ENCODE data around the gene SOWAHC. TPM values are rescaled to one million over a fixed set of nuclear protein-coding genes. Genes with fewer than 3 reads are reported as not detected.
A peak's percentile ranks its signal among the peaks of the same experiment; 100 is the strongest.

Gene SOWAHC
- total RNA-seq, 1 experiment from 2014 or later, result 13.1 TPM

- H3K36me3 ChIP-seq (ENCODE audit: insufficient read depth, low read length, poor library complexity, severe bottlenecking), result no peaks in the 10 kb centered on the region
- BruUV-seq (replicated peaks), result no TSS peak
- DNase-seq (ENCODE audit: low spot score), result peak; percentile 26
- H3K27ac ChIP-seq (ENCODE audit: low read depth, low read length, poor library complexity, severe bottlenecking), result peak overlapping the region; percentile 93
- H3K9me3 ChIP-seq (ENCODE audit: low read depth, low read length, poor library complexity, severe bottlenecking), result no peaks in the 10 kb centered on the region
- H3K27me3 ChIP-seq (replicated peaks; ENCODE audit: insufficient read depth, low read depth, low read length, poor library complexity), result no peaks in the 10 kb centered on the region
- ChIA-PET CTCF (no interaction called here), POLR2A (ENCODE audit: low non-redundant PET) (no interaction called here)
- peaks cover 53% of the 10 kb centered on the region for H3K4me1 ChIP-seq (ENCODE audit: insufficient read depth, low read length, poor library complexity, severe bottlenecking)
- peak overlapping the region; percentile 65 for H3K4me3 ChIP-seq (ENCODE audit: low read depth, low read length, poor library complexity, severe bottlenecking)
- TF ChIP-seq EZH2 (IDR thresholded peaks at IDR 0.05; ENCODE audit: borderline replicate concordance, low read depth, low read length, poor library complexity, severe bottlenecking), result no peak
- TF ChIP-seq CTCF (conservative IDR thresholded peaks at IDR 0.05; ENCODE audit: low read depth, low read length), result no peak
- intact Hi-C loops (cut with micrococcal nuclease; ENCODE audit: unreplicated experiment), result loop anchor here (5.0 kb wide), 1 partner anchor 64 kb away; no protein-coding TSS in a partner anchor
Observed at GRCh38 chr2:109611467-109612095, 2.6 kb upstream of the SOWAHC start.

GRCh38 chr2:109613081-109613921 is 863 bp upstream of the SOWAHC start:
- no peak for TF ChIP-seq EZH2 (IDR thresholded peaks at IDR 0.05; ENCODE audit: borderline replicate concordance, low read depth, low read length, poor library complexity, severe bottlenecking)
- BruUV-seq (replicated peaks), result no TSS peak
- ChIA-PET POLR2A (ENCODE audit: low non-redundant PET) (interaction anchor here (0.6 kb wide), 1 partner anchor 44 kb away, joined by 3 read pairs; no protein-coding TSS in a partner anchor), CTCF (no interaction called here)
- Histone ChIP-seq H3K4me1 (ENCODE audit: insufficient read depth, low read length, poor library complexity, severe bottlenecking) (peaks cover 36% of the 10 kb centered on the region), H3K4me3 (ENCODE audit: low read depth, low read length, poor library complexity, severe bottlenecking) (peak overlapping the region; percentile 65), H3K27me3 (replicated peaks; ENCODE audit: insufficient read depth, low read depth, low read length, poor library complexity) (no peaks in the 10 kb centered on the region), H3K9me3 (ENCODE audit: low read depth, low read length, poor library complexity, severe bottlenecking) (no peaks in the 10 kb centered on the region), H3K36me3 (ENCODE audit: insufficient read depth, low read length, poor library complexity, severe bottlenecking) (no peaks in the 10 kb centered on the region), H3K27ac (ENCODE audit: low read depth, low read length, poor library complexity, severe bottlenecking) (peak overlapping the region; percentile 89)
- peak; percentile 58 for DNase-seq (ENCODE audit: low spot score)
- intact Hi-C loops (cut with micrococcal nuclease; ENCODE audit: unreplicated experiment), result loop anchor here (5.0 kb wide), 1 partner anchor 66 kb away; no protein-coding TSS in a partner anchor

GRCh38 chr2:109614715-109615636 is 812 bp downstream of the SOWAHC start:
- TF ChIP-seq CTCF (conservative IDR thresholded peaks at IDR 0.05; ENCODE audit: low read depth, low read length) (no peak), EZH2 (IDR thresholded peaks at IDR 0.05; ENCODE audit: borderline replicate concordance, low read depth, low read length, poor library complexity, severe bottlenecking) (no peak)
- H3K36me3 ChIP-seq (ENCODE audit: insufficient read depth, low read length, poor library complexity, severe bottlenecking), result no peaks in the 10 kb centered on the region
- H3K4me3 ChIP-seq (ENCODE audit: low read depth, low read length, poor library complexity, severe bottlenecking), result peak overlapping the region; percentile 65
- no peaks in the 10 kb centered on the region for H3K9me3 ChIP-seq (ENCODE audit: low read depth, low read length, poor library complexity, severe bottlenecking)
- DNase-seq (ENCODE audit: low spot score), result no peak
- H3K27me3 ChIP-seq (replicated peaks; ENCODE audit: insufficient read depth, low read depth, low read length, poor library complexity), result no peaks in the 10 kb centered on the region
- intact Hi-C loops (cut with micrococcal nuclease; ENCODE audit: unreplicated experiment), result loop anchor here (5.0 kb wide), 1 partner anchor 68 kb away; no protein-coding TSS in a partner anchor
- H3K4me1 ChIP-seq (ENCODE audit: insufficient read depth, low read length, poor library complexity, severe bottlenecking), result peaks cover 20% of the 10 kb centered on the region
- POLR2A ChIA-PET (ENCODE audit: low non-redundant PET), result no interaction called here
- H3K27ac ChIP-seq (ENCODE audit: low read depth, low read length, poor library complexity, severe bottlenecking), result peak overlapping the region; percentile 89
- CTCF ChIA-PET, result no interaction called here
- no TSS peak for BruUV-seq (replicated peaks)

Data from A673 (cell line).